Astrocyte (in vitro differentiated cells and primary cell): ENCODE results near the gene TBC1D14.

Source experiments
- CTCF ChIP-seq: IDR thresholded peaks from 2 replicates; pipeline ENCODE4 v1.5.1; 2011; ENCODE audit warnings: low read depth, mild to moderate bottlenecking, inconsistent platforms, low read length, moderate library complexity; ENCODE audit not compliant: insufficient read depth
- EZH2 ChIP-seq: IDR thresholded peaks from 2 replicates; pipeline ENCODE4 v1.6.1; 2012; ENCODE audit warnings: mild to moderate bottlenecking, low read length, inconsistent platforms; ENCODE audit not compliant: insufficient read depth

- no peak for TF ChIP-seq CTCF
- TF ChIP-seq EZH2 = no peak
Observed at GRCh38 chr4:7055111-7055989, 145.7 kb downstream of the TBC1D14 start.
